Measurements from ENCODE around the gene CLMP. TPM values are rescaled to one million over a fixed set of nuclear protein-coding genes. Genes with fewer than 3 reads are reported as not detected.
A peak's percentile ranks its signal among the peaks of the same experiment; 100 is the strongest.

The CLMP gene
- total and polyA plus RNA-seq, 4 donors: 8.2 to 107 (median 47.4) TPM

- no peak overlapping the region for H3K4me3 ChIP-seq (ENCODE audit: low read length in 2 of 2)
- ATAC-seq (ENCODE audit: low FRiP score) (no peak), DNase-seq (no peak)
- H3K36me3 ChIP-seq (ENCODE audit: control insufficient read depth in 1 of 2, insufficient read depth in 2 of 2, low read length in 1 of 2): peaks cover 0 to 1% of the 10 kb centered on the region in 2 donors
- peaks cover 0 to 3% of the 10 kb centered on the region in 2 donors for H3K4me1 ChIP-seq (ENCODE audit: control insufficient read depth in 1 of 2, insufficient read depth in 2 of 2, low read length in 2 of 2)
- H3K9me3 ChIP-seq (ENCODE audit: control insufficient read depth, low read length): no peaks in the 10 kb centered on the region
- intact Hi-C loops (cut with DNase I): no loop called here
- 91 to 93% methylated on average over 4 of the region's 4 CpGs for WGBS, 2 donors
- no peak overlapping the region for H3K27ac ChIP-seq (ENCODE audit: low read depth in 1 of 2, low read length in 2 of 2)
- no peaks in the 10 kb centered on the region for H3K27me3 ChIP-seq (ENCODE audit: control insufficient read depth in 1 of 2, insufficient read depth in 2 of 2, low read length in 1 of 2)
Measured at GRCh38 chr11:123148965-123149364, 46.1 kb downstream of the CLMP start.

GRCh38 chr11:123145661-123146060, 49.4 kb downstream of the CLMP start:
- Histone ChIP-seq H3K4me1 (ENCODE audit: control insufficient read depth in 1 of 2, insufficient read depth in 2 of 2, low read length in 2 of 2) (peaks cover 0 to 2% of the 10 kb centered on the region in 2 donors), H3K27ac (ENCODE audit: low read depth in 1 of 2, low read length in 2 of 2) (peak overlapping the region in 1 of 2 donors; percentile 28), H3K4me3 (ENCODE audit: low read length in 2 of 2) (no peak overlapping the region), H3K27me3 (ENCODE audit: control insufficient read depth in 1 of 2, insufficient read depth in 2 of 2, low read length in 1 of 2) (no peaks in the 10 kb centered on the region), H3K36me3 (ENCODE audit: control insufficient read depth in 1 of 2, insufficient read depth in 2 of 2, low read length in 1 of 2) (peaks cover 0 to 3% of the 10 kb centered on the region in 2 donors), H3K9me3 (ENCODE audit: control insufficient read depth, low read length) (no peaks in the 10 kb centered on the region)
- peak; percentile 29 for ATAC-seq (ENCODE audit: low FRiP score)
- WGBS, 2 donors: 81% methylated on average over 9 of the region's 9 CpGs
- no peak for DNase-seq
- intact Hi-C loops (cut with DNase I): no loop called here

GRCh38 chr11:123145220-123145619, 49.8 kb downstream of the CLMP start:
- intact Hi-C loops (cut with DNase I): no loop called here
- peaks cover 0 to 3% of the 10 kb centered on the region in 2 donors for H3K36me3 ChIP-seq (ENCODE audit: control insufficient read depth in 1 of 2, insufficient read depth in 2 of 2, low read length in 1 of 2)
- H3K4me1 ChIP-seq (ENCODE audit: control insufficient read depth in 1 of 2, insufficient read depth in 2 of 2, low read length in 2 of 2): peaks cover 0 to 2% of the 10 kb centered on the region in 2 donors
- H3K27ac ChIP-seq (ENCODE audit: low read depth in 1 of 2, low read length in 2 of 2): no peak overlapping the region
- DNase-seq: no peak
- H3K9me3 ChIP-seq (ENCODE audit: control insufficient read depth, low read length): no peaks in the 10 kb centered on the region
- H3K27me3 ChIP-seq (ENCODE audit: control insufficient read depth in 1 of 2, insufficient read depth in 2 of 2, low read length in 1 of 2): no peaks in the 10 kb centered on the region
- H3K4me3 ChIP-seq (ENCODE audit: low read length in 2 of 2): no peak overlapping the region
- peak; percentile 63 for ATAC-seq (ENCODE audit: low FRiP score)
- WGBS, 2 donors: 20 to 25% methylated on average over 12 to 13 of the region's 13 CpGs

- Histone ChIP-seq H3K27ac (ENCODE audit: low read depth in 1 of 2, low read length in 2 of 2) (no peak overlapping the region), H3K36me3 (ENCODE audit: control insufficient read depth in 1 of 2, insufficient read depth in 2 of 2, low read length in 1 of 2) (peaks cover 0 to 3% of the 10 kb centered on the region in 2 donors), H3K9me3 (ENCODE audit: control insufficient read depth, low read length) (no peaks in the 10 kb centered on the region), H3K4me1 (ENCODE audit: control insufficient read depth in 1 of 2, insufficient read depth in 2 of 2, low read length in 2 of 2) (peaks cover 0 to 2% of the 10 kb centered on the region in 2 donors), H3K4me3 (ENCODE audit: low read length in 2 of 2) (no peak overlapping the region), H3K27me3 (ENCODE audit: control insufficient read depth in 1 of 2, insufficient read depth in 2 of 2, low read length in 1 of 2) (no peaks in the 10 kb centered on the region)
- ATAC-seq (ENCODE audit: low FRiP score) (no peak), DNase-seq (no peak)
- intact Hi-C loops (cut with DNase I): no loop called here
- WGBS, 2 donors: 75 to 82% methylated on average over 3 of the region's 3 CpGs
Measured at GRCh38 chr11:123144707-123145106, 50.3 kb downstream of the CLMP start.

GRCh38 chr11:123143921-123144320, 51.1 kb downstream of the CLMP start:
- no peaks in the 10 kb centered on the region for H3K9me3 ChIP-seq (ENCODE audit: control insufficient read depth, low read length)
- whole genome bisulfite sequencing, 2 donors: 92 to 96% methylated on average over 2 of the region's 2 CpGs

GRCh38 chr11:123143476-123143875, 51.6 kb downstream of the CLMP start:
- H3K27ac ChIP-seq (ENCODE audit: low read depth in 1 of 2, low read length in 2 of 2): no peak overlapping the region
- no peaks in the 10 kb centered on the region for H3K27me3 ChIP-seq (ENCODE audit: control insufficient read depth in 1 of 2, insufficient read depth in 2 of 2, low read length in 1 of 2)
- H3K4me3 ChIP-seq (ENCODE audit: low read length in 2 of 2): no peak overlapping the region
- intact Hi-C loops (cut with DNase I): no loop called here
- 62 to 94% methylated on average over 5 of the region's 5 CpGs for WGBS, 2 donors
- no peak for ATAC-seq (ENCODE audit: low FRiP score)
- H3K36me3 ChIP-seq (ENCODE audit: control insufficient read depth in 1 of 2, insufficient read depth in 2 of 2, low read length in 1 of 2): peaks cover 0 to 3% of the 10 kb centered on the region in 2 donors
- H3K4me1 ChIP-seq (ENCODE audit: control insufficient read depth in 1 of 2, insufficient read depth in 2 of 2, low read length in 2 of 2): peaks cover 0 to 2% of the 10 kb centered on the region in 2 donors
- no peaks in the 10 kb centered on the region for H3K9me3 ChIP-seq (ENCODE audit: control insufficient read depth, low read length)
- DNase-seq: no peak

More at GRCh38 chr11:123143921-123144320, 51.1 kb downstream of the CLMP start:
- Histone ChIP-seq H3K36me3 (ENCODE audit: control insufficient read depth in 1 of 2, insufficient read depth in 2 of 2, low read length in 1 of 2) (peaks cover 0 to 3% of the 10 kb centered on the region in 2 donors), H3K4me1 (ENCODE audit: control insufficient read depth in 1 of 2, insufficient read depth in 2 of 2, low read length in 2 of 2) (peaks cover 0 to 2% of the 10 kb centered on the region in 2 donors), H3K4me3 (ENCODE audit: low read length in 2 of 2) (no peak overlapping the region), H3K27me3 (ENCODE audit: control insufficient read depth in 1 of 2, insufficient read depth in 2 of 2, low read length in 1 of 2) (no peaks in the 10 kb centered on the region), H3K27ac (ENCODE audit: low read depth in 1 of 2, low read length in 2 of 2) (no peak overlapping the region)
- ATAC-seq (ENCODE audit: low FRiP score) (no peak), DNase-seq (no peak)
- intact Hi-C loops (cut with DNase I): no loop called here

GRCh38 chr11:123139206-123139605, 55.8 kb downstream of the CLMP start:
- no peak for ATAC-seq (ENCODE audit: low FRiP score)
- peaks cover 0 to 3% of the 10 kb centered on the region in 2 donors for H3K36me3 ChIP-seq (ENCODE audit: control insufficient read depth in 1 of 2, insufficient read depth in 2 of 2, low read length in 1 of 2)
- 94 to 95% methylated on average over 4 of the region's 4 CpGs for WGBS, 2 donors

GRCh38 chr11:123137431-123138224, 57.4 kb downstream of the CLMP start:
- ATAC-seq (ENCODE audit: low FRiP score): peak; percentile 84
- WGBS, 2 donors: 4 to 7% methylated on average over 24 of the region's 24 CpGs
- DNase-seq: peak; percentile 89 to 92
- no peak overlapping the region for H3K4me3 ChIP-seq (ENCODE audit: low read length in 2 of 2)
- no peaks in the 10 kb centered on the region for H3K9me3 ChIP-seq (ENCODE audit: control insufficient read depth, low read length)
- peaks cover 0 to 5% of the 10 kb centered on the region in 2 donors for H3K4me1 ChIP-seq (ENCODE audit: control insufficient read depth in 1 of 2, insufficient read depth in 2 of 2, low read length in 2 of 2)
- intact Hi-C loops (cut with DNase I): loop anchor here in 1 of 2 donors (1.0 kb wide), 1 partner anchor 22 kb away; no protein-coding TSS in a partner anchor
- peak overlapping the region; percentile 7 to 99 for H3K27ac ChIP-seq (ENCODE audit: low read depth in 1 of 2, low read length in 2 of 2)
- no peaks in the 10 kb centered on the region for H3K27me3 ChIP-seq (ENCODE audit: control insufficient read depth in 1 of 2, insufficient read depth in 2 of 2, low read length in 1 of 2)
- H3K36me3 ChIP-seq (ENCODE audit: control insufficient read depth in 1 of 2, insufficient read depth in 2 of 2, low read length in 1 of 2): no peaks in the 10 kb centered on the region

More at GRCh38 chr11:123139206-123139605, 55.8 kb downstream of the CLMP start:
- Histone ChIP-seq H3K27me3 (ENCODE audit: control insufficient read depth in 1 of 2, insufficient read depth in 2 of 2, low read length in 1 of 2) (no peaks in the 10 kb centered on the region), H3K9me3 (ENCODE audit: control insufficient read depth, low read length) (no peaks in the 10 kb centered on the region), H3K27ac (ENCODE audit: low read depth in 1 of 2, low read length in 2 of 2) (peak overlapping the region; percentile 7 to 26), H3K4me1 (ENCODE audit: control insufficient read depth in 1 of 2, insufficient read depth in 2 of 2, low read length in 2 of 2) (no peaks in the 10 kb centered on the region), H3K4me3 (ENCODE audit: low read length in 2 of 2) (no peak overlapping the region)
- intact Hi-C loops (cut with DNase I): no loop called here
- no peak for DNase-seq

Measured in aorta (tissue), 5 donors.